MM.1S (cell line): ENCODE results near the gene SDK1.

Experiments
- DNase-seq: peaks from one replicate; pipeline ENCODE4 v3.0.0-alpha.2; 2015
- H2AFZ ChIP-seq: fragments of 300-600 bp; sonication (generic); 2 replicates; pipeline ENCODE4 v1.6.0; 2016; ENCODE audit warnings: antibody characterized with exemption, low read length
- H3F3A ChIP-seq: fragments of 300-600 bp; sonication (generic); 2 replicates; pipeline ENCODE4 v1.6.1; 2016; ENCODE audit warnings: mild to moderate bottlenecking, antibody characterized with exemption, low read length, moderate library complexity, mixed read lengths; ENCODE audit not compliant: insufficient read depth
- H3K27ac ChIP-seq: fragments of 300-600 bp; sonication (generic); 2 replicates; pipeline ENCODE4 v1.5.1; 2016; ENCODE audit warnings: mild to moderate bottlenecking, low read length
- H3K27me3 ChIP-seq: fragments of 300-600 bp; sonication (generic); replicated peaks from 2 replicates; pipeline ENCODE4 v1.6.0; 2016; ENCODE audit warnings: low read length; ENCODE audit not compliant: insufficient read depth
- H3K36me3 ChIP-seq: fragments of 300-600 bp; sonication (generic); replicated peaks from 2 replicates; pipeline ENCODE4 v1.6.1; 2016; ENCODE audit warnings: mild to moderate bottlenecking, low read length, mixed read lengths; ENCODE audit not compliant: insufficient read depth
- H3K4me1 ChIP-seq: fragments of 300-600 bp; sonication (generic); 2 replicates; pipeline ENCODE4 v1.6.1; 2016; ENCODE audit warnings: low read length, mixed read lengths
- H3K4me2 ChIP-seq: fragments of 300-600 bp; sonication (generic); 2 replicates; pipeline ENCODE4 v1.6.0; 2016; ENCODE audit warnings: low read depth, low read length
- H3K4me3 ChIP-seq: fragments of 300-600 bp; sonication (generic); 2 replicates; pipeline ENCODE4 v1.5.1; 2016; ENCODE audit warnings: low read length, mixed read lengths
- H3K79me2 ChIP-seq: fragments of 300-600 bp; sonication (generic); 2 replicates; pipeline ENCODE4 v1.6.1; 2016; ENCODE audit warnings: mixed run types, low read length, mixed read lengths
- H3K9ac ChIP-seq: fragments of 300-600 bp; sonication (generic); 2 replicates; pipeline ENCODE4 v1.6.1; 2016; ENCODE audit warnings: low read length, mixed read lengths
- H3K9me2 ChIP-seq: fragments of 300-600 bp; sonication (generic); replicated peaks from 2 replicates; pipeline ENCODE4 v1.6.1; 2016; ENCODE audit warnings: mild to moderate bottlenecking, low read length, mixed read lengths; ENCODE audit not compliant: insufficient read depth
- H3K9me3 ChIP-seq: fragments of 300-600 bp; sonication (generic); replicated peaks from 2 replicates; pipeline ENCODE4 v1.6.1; 2016; ENCODE audit warnings: mild to moderate bottlenecking, low read length, mixed read lengths; ENCODE audit not compliant: insufficient read depth
- H4K20me1 ChIP-seq: fragments of 300-600 bp; sonication (generic); 2 replicates; pipeline ENCODE4 v1.6.1; 2016; ENCODE audit warnings: mild to moderate bottlenecking, low read length, moderate library complexity, mixed read lengths; ENCODE audit not compliant: insufficient read depth
- CTCF ChIP-seq: fragments of 300-600 bp; sonication (generic); IDR thresholded peaks from 2 replicates; pipeline ENCODE4 v1.5.1; 2016; ENCODE audit warnings: antibody characterized with exemption, low read length, mixed read lengths
- EZH2 ChIP-seq: fragments of 300-600 bp; sonication (generic); optimal IDR thresholded peaks from 2 replicates; pipeline ENCODE3; 2017; ENCODE audit warnings: low read depth, mild to moderate bottlenecking, antibody characterized with exemption, low read length, mixed read lengths
- EZH2phosphoT487 ChIP-seq: fragments of 300-600 bp; sonication (generic); IDR thresholded peaks from 2 replicates; pipeline ENCODE4 v1.6.1; 2018; ENCODE audit warnings: antibody characterized with exemption, low read length

Gene SDK1

GRCh38 chr7:3846738-3847137 is 545.7 kb downstream of the SDK1 start:
- Histone ChIP-seq H3F3A (no peaks in the 10 kb centered on the region), H3K4me1 (no peaks in the 10 kb centered on the region), H3K9me2 (no peaks in the 10 kb centered on the region), H3K79me2 (no peaks in the 10 kb centered on the region), H3K9ac (no peak overlapping the region), H3K4me2 (no peak overlapping the region), H3K27me3 (no peaks in the 10 kb centered on the region), H3K4me3 (no peak overlapping the region), H3K9me3 (no peaks in the 10 kb centered on the region), H4K20me1 (no peaks in the 10 kb centered on the region), H3K36me3 (no peaks in the 10 kb centered on the region), H2AFZ (no peak overlapping the region), H3K27ac (no peak overlapping the region)
- no peak for DNase-seq
- TF ChIP-seq EZH2 (no peak), CTCF (no peak), EZH2phosphoT487 (no peak)

- no peak overlapping the region for H3K4me3 ChIP-seq
- no peaks in the 10 kb centered on the region for H3K9me2 ChIP-seq
- H4K20me1 ChIP-seq = no peaks in the 10 kb centered on the region
- no peak overlapping the region for H2AFZ ChIP-seq
- no peaks in the 10 kb centered on the region for H3K79me2 ChIP-seq
- no peaks in the 10 kb centered on the region for H3K9me3 ChIP-seq
- no peaks in the 10 kb centered on the region for H3K36me3 ChIP-seq
- H3K4me1 ChIP-seq = no peaks in the 10 kb centered on the region
- no peaks in the 10 kb centered on the region for H3K27me3 ChIP-seq
- no peak overlapping the region for H3K9ac ChIP-seq
- no peaks in the 10 kb centered on the region for H3F3A ChIP-seq
- no peak for DNase-seq
- no peak overlapping the region for H3K4me2 ChIP-seq
- TF ChIP-seq EZH2 = no peak
- TF ChIP-seq CTCF = no peak
- no peak for TF ChIP-seq EZH2phosphoT487
- H3K27ac ChIP-seq = no peak overlapping the region
Measured at GRCh38 chr7:3847336-3847735, 546.3 kb downstream of the SDK1 start.

- no peaks in the 10 kb centered on the region for H3K9me2 ChIP-seq
- H2AFZ ChIP-seq = no peak overlapping the region
- no peak overlapping the region for H3K9ac ChIP-seq
- no peak overlapping the region for H3K27ac ChIP-seq
- no peak overlapping the region for H3K4me3 ChIP-seq
- H3K4me1 ChIP-seq = no peaks in the 10 kb centered on the region
- H3K4me2 ChIP-seq = no peak overlapping the region
- no peaks in the 10 kb centered on the region for H3K9me3 ChIP-seq
- H4K20me1 ChIP-seq = no peaks in the 10 kb centered on the region
- no peaks in the 10 kb centered on the region for H3F3A ChIP-seq
- no peaks in the 10 kb centered on the region for H3K27me3 ChIP-seq
- TF ChIP-seq CTCF (no peak), EZH2 (no peak), EZH2phosphoT487 (no peak)
- DNase-seq = no peak
- H3K79me2 ChIP-seq = no peaks in the 10 kb centered on the region
- no peaks in the 10 kb centered on the region for H3K36me3 ChIP-seq
Measured at GRCh38 chr7:3859431-3859830, 558.4 kb downstream of the SDK1 start.
